ENCODE measurements around the gene WSCD1.

The WSCD1 gene

DNA sequence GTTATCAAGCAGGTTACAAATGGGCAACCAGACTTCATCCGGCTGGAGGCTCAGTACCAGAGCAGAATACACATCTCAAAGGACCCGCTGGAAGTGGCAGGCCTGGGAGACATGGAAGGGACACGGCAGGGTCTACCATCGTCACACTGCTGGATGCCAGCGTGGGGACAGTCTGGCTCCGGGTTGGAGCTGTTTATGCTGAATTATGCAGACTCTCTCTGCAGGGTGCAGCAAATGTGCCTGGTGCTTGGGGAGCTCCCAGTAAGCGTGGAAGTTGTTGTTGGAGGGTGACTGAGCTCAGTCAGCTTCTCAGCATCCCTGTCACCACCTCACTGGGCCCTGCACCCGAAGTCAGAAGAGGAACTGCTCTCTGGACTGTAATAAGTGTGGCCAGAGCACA lies 12.2 kb downstream of the WSCD1 start:
- TF ChIP-seq, protein P1, sequence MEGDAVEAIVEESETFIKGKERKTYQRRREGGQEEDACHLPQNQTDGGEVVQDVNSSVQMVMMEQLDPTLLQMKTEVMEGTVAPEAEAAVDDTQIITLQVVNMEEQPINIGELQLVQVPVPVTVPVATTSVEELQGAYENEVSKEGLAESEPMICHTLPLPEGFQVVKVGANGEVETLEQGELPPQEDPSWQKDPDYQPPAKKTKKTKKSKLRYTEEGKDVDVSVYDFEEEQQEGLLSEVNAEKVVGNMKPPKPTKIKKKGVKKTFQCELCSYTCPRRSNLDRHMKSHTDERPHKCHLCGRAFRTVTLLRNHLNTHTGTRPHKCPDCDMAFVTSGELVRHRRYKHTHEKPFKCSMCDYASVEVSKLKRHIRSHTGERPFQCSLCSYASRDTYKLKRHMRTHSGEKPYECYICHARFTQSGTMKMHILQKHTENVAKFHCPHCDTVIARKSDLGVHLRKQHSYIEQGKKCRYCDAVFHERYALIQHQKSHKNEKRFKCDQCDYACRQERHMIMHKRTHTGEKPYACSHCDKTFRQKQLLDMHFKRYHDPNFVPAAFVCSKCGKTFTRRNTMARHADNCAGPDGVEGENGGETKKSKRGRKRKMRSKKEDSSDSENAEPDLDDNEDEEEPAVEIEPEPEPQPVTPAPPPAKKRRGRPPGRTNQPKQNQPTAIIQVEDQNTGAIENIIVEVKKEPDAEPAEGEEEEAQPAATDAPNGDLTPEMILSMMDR (IDR thresholded peaks at IDR 0.05; ENCODE audit: insufficient read depth, low read depth, low read length, missing control alignments), result no peak
- DNase-seq (ENCODE audit: low read depth), result no peak
- H3K4me3 ChIP-seq (ENCODE audit: low read length), result no peak overlapping the region

DNA sequence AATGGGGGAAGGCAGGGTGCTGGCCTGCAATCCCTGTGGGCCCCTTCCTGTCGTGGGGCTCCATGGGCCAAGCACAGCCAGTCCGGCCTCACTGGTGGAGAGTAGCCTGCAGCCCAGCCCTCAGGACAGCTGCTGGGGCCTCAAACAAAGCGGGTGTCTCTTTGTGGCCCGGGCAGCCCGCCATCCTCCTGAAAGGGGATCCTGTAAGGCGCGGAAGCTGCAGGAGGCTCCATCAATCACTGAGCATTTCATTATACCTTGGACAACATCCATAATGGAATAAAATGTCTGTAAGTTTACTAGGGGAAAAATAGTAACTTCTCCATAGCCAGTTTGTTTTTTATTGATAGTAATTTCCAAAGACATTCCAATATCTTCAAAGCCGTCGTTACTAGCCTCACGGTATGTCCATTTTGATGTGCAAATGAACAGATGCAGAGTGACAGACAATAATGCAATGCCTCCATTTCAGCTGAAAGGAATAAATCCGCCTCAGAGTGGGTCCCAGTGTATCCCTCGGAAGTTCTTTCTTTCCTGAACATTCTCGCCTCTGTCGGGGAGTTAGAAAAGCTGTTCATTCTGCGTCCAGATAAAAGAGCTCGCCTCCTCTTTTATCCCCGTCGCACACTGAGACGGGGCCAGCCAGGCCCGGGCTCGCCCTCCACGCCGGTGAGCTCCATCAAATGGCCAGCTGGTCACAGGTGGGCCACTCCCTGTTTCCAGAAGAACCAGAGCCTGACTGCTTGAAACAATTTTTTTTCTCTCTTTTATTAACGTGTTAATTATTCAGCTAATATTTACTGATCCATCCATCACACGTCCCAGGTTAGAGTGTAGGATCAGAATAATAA lies 14.4 kb downstream of the WSCD1 start:
- no peak for DNase-seq (ENCODE audit: low read depth)
- TF ChIP-seq, protein P1 (IDR thresholded peaks at IDR 0.05; ENCODE audit: insufficient read depth, low read depth, low read length, missing control alignments), result no peak
- no peak overlapping the region for H3K4me3 ChIP-seq (ENCODE audit: low read length)

DNA sequence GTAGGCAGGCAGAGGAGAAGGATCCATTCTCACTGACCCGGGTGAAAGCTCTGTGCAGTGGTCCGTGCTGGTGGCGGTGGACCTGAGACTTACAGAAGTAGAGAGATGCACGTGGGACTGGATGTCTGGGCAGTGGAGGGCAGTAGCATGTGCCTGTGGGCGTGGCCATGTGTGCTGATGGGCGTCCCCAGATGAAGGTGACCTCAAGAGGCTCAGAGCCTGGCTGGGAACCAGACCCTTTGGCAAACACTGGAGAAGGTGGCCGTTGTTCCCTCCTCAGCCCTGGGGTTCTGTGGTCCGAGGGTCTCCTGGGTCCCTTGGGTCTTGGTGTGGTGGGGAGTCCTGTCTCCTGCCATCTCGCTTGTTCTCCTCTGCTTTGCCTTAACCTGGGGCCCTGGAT lies 15.6 kb downstream of the WSCD1 start:
- TF ChIP-seq, protein P1 (IDR thresholded peaks at IDR 0.05; ENCODE audit: insufficient read depth, low read depth, low read length, missing control alignments), result no peak
- DNase-seq (ENCODE audit: low read depth), result no peak

DNA sequence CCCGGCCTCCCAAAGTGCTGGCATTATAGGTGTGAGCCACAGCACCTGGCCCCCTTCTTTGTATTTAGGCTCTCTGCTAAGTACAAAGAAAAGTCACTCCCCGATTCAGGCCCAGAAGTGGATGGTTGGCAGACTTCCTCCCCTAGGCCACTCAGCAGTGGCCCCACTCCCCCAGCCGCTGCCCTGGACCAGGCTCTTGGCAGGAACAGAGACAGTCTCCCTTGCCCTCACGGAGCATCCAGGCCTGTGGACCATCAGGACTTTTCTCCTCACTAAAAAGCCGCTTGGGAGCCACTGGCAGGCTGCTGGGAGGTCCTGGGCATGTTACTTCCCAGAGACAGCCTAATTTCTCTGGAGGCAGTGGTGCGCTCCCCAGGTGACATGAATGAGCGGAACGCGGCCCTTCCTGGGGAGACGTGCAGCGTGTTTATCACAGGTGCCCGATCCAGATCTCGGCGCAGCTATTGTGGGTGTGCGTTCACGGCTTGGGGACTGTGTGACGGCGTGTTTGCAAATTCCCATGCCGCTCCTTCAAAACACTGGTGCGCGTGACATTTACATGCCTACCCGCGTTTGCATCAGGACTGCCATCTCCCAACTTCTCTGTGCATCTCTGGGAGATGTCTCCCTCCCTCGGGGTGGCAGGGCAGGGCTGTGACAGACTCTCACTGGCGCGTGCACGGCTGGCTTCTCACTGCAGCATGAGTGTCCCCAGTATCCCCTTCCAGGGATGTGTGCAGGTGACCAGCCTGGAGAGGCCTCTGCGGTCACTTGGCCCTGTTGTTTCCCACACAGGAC lies 16.6 kb downstream of the WSCD1 start:
- DNase-seq (ENCODE audit: low read depth), result no peak
- TF ChIP-seq, protein P1 (IDR thresholded peaks at IDR 0.05; ENCODE audit: insufficient read depth, low read depth, low read length, missing control alignments), result no peak
- no peak overlapping the region for H3K4me3 ChIP-seq (ENCODE audit: low read length)

More for the DNA sequence above, 15.6 kb downstream of the WSCD1 start:
- H3K4me3 ChIP-seq (ENCODE audit: low read length), result no peak overlapping the region

DNA sequence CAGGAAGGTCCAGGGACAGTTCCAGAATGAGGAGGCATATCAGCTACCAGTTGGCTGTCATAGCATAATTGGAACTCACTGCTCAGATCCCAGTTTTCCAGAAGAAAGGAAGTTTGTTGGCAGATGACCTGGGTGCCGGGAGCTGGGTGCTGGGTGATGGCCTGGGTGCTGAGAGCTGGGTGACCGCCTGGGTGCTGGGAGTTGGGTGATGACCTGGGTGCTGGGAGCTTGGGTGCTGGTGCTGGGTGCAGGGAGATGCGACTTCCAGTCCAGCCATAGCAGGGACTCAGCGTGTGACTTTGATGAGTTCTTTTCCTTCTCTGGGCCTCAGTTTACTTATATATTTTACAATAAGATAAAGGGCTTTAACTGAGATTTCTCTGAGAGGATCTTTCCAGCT lies 18.0 kb downstream of the WSCD1 start:
- TF ChIP-seq, protein P1 (IDR thresholded peaks at IDR 0.05; ENCODE audit: insufficient read depth, low read depth, low read length, missing control alignments), result no peak
- H3K4me3 ChIP-seq (ENCODE audit: low read length), result no peak overlapping the region
- DNase-seq (ENCODE audit: low read depth), result no peak

DNA sequence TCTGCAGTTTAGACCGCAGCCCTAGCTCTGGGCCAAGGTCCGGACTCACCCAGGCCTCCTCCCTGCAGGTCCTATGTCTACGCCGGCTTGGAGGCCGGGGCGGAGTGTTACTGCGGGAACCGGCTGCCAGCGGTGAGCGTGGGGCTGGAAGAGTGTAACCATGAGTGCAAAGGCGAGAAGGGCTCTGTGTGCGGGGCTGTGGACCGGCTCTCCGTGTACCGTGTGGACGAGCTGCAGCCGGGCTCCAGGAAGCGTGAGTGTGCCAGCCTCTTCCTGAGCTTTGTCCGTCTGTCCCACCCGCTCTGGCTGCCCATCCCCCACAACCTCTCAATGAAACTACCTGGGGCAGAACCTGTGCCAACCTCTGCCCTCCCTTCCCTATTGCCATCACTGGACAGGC lies 20.1 kb downstream of the WSCD1 start:
- TF ChIP-seq, protein P1 (IDR thresholded peaks at IDR 0.05; ENCODE audit: insufficient read depth, low read depth, low read length, missing control alignments), result no peak
- H3K4me3 ChIP-seq (ENCODE audit: low read length), result no peak overlapping the region
- DNase-seq (ENCODE audit: low read depth), result no peak
